ENCODE results near the gene KIF25.

The KIF25 gene

GRCh38 chr6:168054765-168055560, 57.5 kb downstream of the KIF25 start:
- ATAC-seq: no peak
- TF ChIP-seq ZC3H10 (CRISPR knock-in tag; IDR thresholded peaks at IDR 0.05) (no peak), GLIS3 (CRISPR knock-in tag; IDR thresholded peaks at IDR 0.05) (no peak), RARB (CRISPR knock-in tag; IDR thresholded peaks at IDR 0.05) (no peak), BACH2 (CRISPR knock-in tag; IDR thresholded peaks at IDR 0.05; ENCODE audit: borderline replicate concordance) (no peak), SNAI2 (CRISPR knock-in tag; IDR thresholded peaks at IDR 0.05) (no peak), CSRNP3 (CRISPR knock-in tag; IDR thresholded peaks at IDR 0.05) (no peak), ZFP3 (CRISPR knock-in tag; IDR thresholded peaks at IDR 0.05) (no peak), PATZ1 (CRISPR knock-in tag; IDR thresholded peaks at IDR 0.05; ENCODE audit: borderline replicate concordance) (no peak)

- TF ChIP-seq POU6F1 (CRISPR knock-in tag; IDR thresholded peaks at IDR 0.05; ENCODE audit: borderline replicate concordance, low read depth) (no peak), BACH2 (CRISPR knock-in tag; IDR thresholded peaks at IDR 0.05; ENCODE audit: borderline replicate concordance) (no peak), ZNF565 (CRISPR knock-in tag; conservative IDR thresholded peaks at IDR 0.05; ENCODE audit: low read depth) (no peak), TOX (CRISPR knock-in tag; IDR thresholded peaks at IDR 0.05; ENCODE audit: borderline replicate concordance) (no peak), ARNTL (CRISPR knock-in tag; IDR thresholded peaks at IDR 0.05; ENCODE audit: borderline replicate concordance, low read depth) (no peak), OSR1 (CRISPR knock-in tag; IDR thresholded peaks at IDR 0.05) (no peak), CREB5 (CRISPR knock-in tag; IDR thresholded peaks at IDR 0.05; ENCODE audit: low read depth) (no peak), ZNF8 (CRISPR knock-in tag; IDR thresholded peaks at IDR 0.05) (no peak), SNAI2 (CRISPR knock-in tag; IDR thresholded peaks at IDR 0.05) (no peak), ISL1 (CRISPR knock-in tag; IDR thresholded peaks at IDR 0.05) (no peak), GLIS3 (CRISPR knock-in tag; IDR thresholded peaks at IDR 0.05) (no peak), ZC3H10 (CRISPR knock-in tag; IDR thresholded peaks at IDR 0.05) (no peak), ZFP3 (CRISPR knock-in tag; IDR thresholded peaks at IDR 0.05) (no peak), ZNF70 (CRISPR knock-in tag; IDR thresholded peaks at IDR 0.05) (no peak), RARB (CRISPR knock-in tag; IDR thresholded peaks at IDR 0.05) (no peak), ZFP30 (CRISPR knock-in tag; IDR thresholded peaks at IDR 0.05) (no peak), PPARA (CRISPR knock-in tag; IDR thresholded peaks at IDR 0.05; ENCODE audit: borderline replicate concordance) (no peak), PATZ1 (CRISPR knock-in tag; IDR thresholded peaks at IDR 0.05; ENCODE audit: borderline replicate concordance) (no peak), CSDC2 (CRISPR knock-in tag; IDR thresholded peaks at IDR 0.05) (no peak)
- no peak for ATAC-seq
These were observed 58.4 kb downstream of the KIF25 start for GRCh38 chr6:168055696-168056489.
